HL-60/S4 treated with phorbol 12-myristate 13-acetate at 8.2 ng/mL for 4 days and 3 days (cell line): ENCODE results near the gene ANGPT4.

ENCODE experiments used
- in situ Hi-C: fragments of 300-500 bp; cut with MboI; formaldehyde crosslinking; loops from 2 replicates; pipeline ENCODE4 v1.15.0; 2022; ENCODE audit warnings: low sequenced_read_pairs

Gene ANGPT4

GRCh38 chr20:916125-916799 lies at the start of gene ANGPT4:
Gene ANGPT4, minus strand, starts transcription at chr20:916334. Its CDS starts 120 bp downstream, at chr20:916214.
- in situ Hi-C loops: no loop called here

- in situ Hi-C loops: no loop called here
Measured at GRCh38 chr20:963795-964194, 47.7 kb upstream of the ANGPT4 start.

- in situ Hi-C loops: no loop called here
Measured at GRCh38 chr20:962683-963082, 46.5 kb upstream of the ANGPT4 start.

GRCh38 chr20:962223-962622 lies 46.1 kb upstream of the ANGPT4 start:
- in situ Hi-C loops: no loop called here

- in situ Hi-C loops: no loop called here
Measured at GRCh38 chr20:961768-962167, 45.6 kb upstream of the ANGPT4 start.

GRCh38 chr20:959996-960615 lies 44.0 kb upstream of the ANGPT4 start:
- in situ Hi-C loops: loop anchor here (5.0 kb wide), 1 partner anchor 143 kb away; no protein-coding TSS in a partner anchor

- in situ Hi-C loops: loop anchor here (5.0 kb wide), 1 partner anchor 142 kb away; no protein-coding TSS in a partner anchor
Measured at GRCh38 chr20:958936-959815, 43.0 kb upstream of the ANGPT4 start.

- in situ Hi-C loops: loop anchor here (5.0 kb wide), 1 partner anchor 140 kb away; no protein-coding TSS in a partner anchor
Measured at GRCh38 chr20:957544-957943, 41.4 kb upstream of the ANGPT4 start.

GRCh38 chr20:956330-956951 lies 40.3 kb upstream of the ANGPT4 start:
- in situ Hi-C loops: loop anchor here (5.0 kb wide), 1 partner anchor 139 kb away; no protein-coding TSS in a partner anchor

- in situ Hi-C loops: loop anchor here (5.0 kb wide), 1 partner anchor 138 kb away; no protein-coding TSS in a partner anchor
Measured at GRCh38 chr20:955656-956055, 39.5 kb upstream of the ANGPT4 start.

- in situ Hi-C loops: loop anchor here (5.0 kb wide), 1 partner anchor 138 kb away; no protein-coding TSS in a partner anchor
Measured at GRCh38 chr20:955111-955510, 39.0 kb upstream of the ANGPT4 start.

GRCh38 chr20:953742-954141 lies 37.6 kb upstream of the ANGPT4 start:
- in situ Hi-C loops: no loop called here

- in situ Hi-C loops: no loop called here
Measured at GRCh38 chr20:952196-952795, 36.2 kb upstream of the ANGPT4 start.

GRCh38 chr20:951384-952169 lies 35.4 kb upstream of the ANGPT4 start:
- in situ Hi-C loops: no loop called here

GRCh38 chr20:949717-950116 lies 33.6 kb upstream of the ANGPT4 start:
- in situ Hi-C loops: no loop called here

GRCh38 chr20:946826-947225 lies 30.7 kb upstream of the ANGPT4 start:
- in situ Hi-C loops: no loop called here

- in situ Hi-C loops: no loop called here
Measured at GRCh38 chr20:945841-946240, 29.7 kb upstream of the ANGPT4 start.

- in situ Hi-C loops: no loop called here
Measured at GRCh38 chr20:944774-945410, 28.8 kb upstream of the ANGPT4 start.

GRCh38 chr20:944148-944547 lies 28.0 kb upstream of the ANGPT4 start:
- in situ Hi-C loops: no loop called here
